K562 (cell line): Measurements from ENCODE around the gene PHTF2. TPM values are rescaled to one million over a fixed set of nuclear protein-coding genes. Genes with fewer than 3 reads are reported as not detected.

Experiments used
- ATAC-seq: fragments of 200-7000 bp; cut with Tn5 transposase; 3 replicates; pipeline ENCODE4 v1.9.1; 2020; ENCODE audit warnings: moderate library complexity
- BruUV-seq: library from RNA; stranded (reverse); fragments of 400-500 nt; replicated peaks from 2 replicates; lab custom pipeline; 2021; lab: Mats Ljungman, UMichigan
- CTCF ChIA-PET: fragments of 300-600 bp; formaldehyde crosslinking; extraction: SDS; loops from one replicate; lab custom pipeline; 2021; ENCODE audit warnings: low intra/inter-chr PET ratio; lab: Yijun Ruan, JAX
- POLR2A ChIA-PET: fragments of 300-600, 350-650 bp; sonication (Branson Sonifier 250); formaldehyde crosslinking; extraction: SDS; loops from one replicate; lab custom pipeline; 2021; ENCODE audit warnings: antibody characterized with exemption, inconsistent platforms; lab: Yijun Ruan, JAX
- DNase-seq, 4 experiments: peaks; one replicate each; pipeline versions ENCODE4 v3.0.0 to v3.0.0-alpha.2; 2011 to 2018; ENCODE audit warnings: low spot score in 3 of 4, mixed read lengths in 3 of 4; ENCODE audit errors: extremely low read depth in 1 of 4
- FAIRE-seq: peaks from 2 replicates; lab custom pipeline; 2011; peaks lifted over from hg19 to GRCh38; lab: Jason Lieb, UNC
- H2AFZ ChIP-seq: 2 replicates; pipeline ENCODE4 v1.6.0; 2011; ENCODE audit warnings: low read depth, low read length, control low read depth, inconsistent platforms
- H3K27ac ChIP-seq: fragments of 200-600 bp; 3 replicates; pipeline ENCODE4 v1.8.0; 2011; ENCODE audit warnings: low read depth, mild to moderate bottlenecking, control low read depth, inconsistent platforms, low read length, moderate library complexity, mixed read lengths; ENCODE audit errors: extremely low read depth
- H3K27me3 ChIP-seq, 2 experiments: fragments of 300-600 bp in 1 of 2; 2 replicates in 1 of 2; 3 replicates in 1 of 2; pipeline versions ENCODE4 v1.6.0 to v1.8.0; 2011; ENCODE audit warnings: inconsistent platforms in 2 of 2, low read length in 2 of 2, mild to moderate bottlenecking in 1 of 2, mixed read lengths in 1 of 2, moderate library complexity in 1 of 2; ENCODE audit not compliant: control insufficient read depth in 2 of 2, insufficient read depth in 2 of 2
- H3K36me3 ChIP-seq: fragments of 300-600 bp; 3 replicates; pipeline ENCODE4 v1.8.0; 2011; ENCODE audit warnings: mild to moderate bottlenecking, low read length, inconsistent platforms; ENCODE audit not compliant: control insufficient read depth, insufficient read depth
- H3K4me1 ChIP-seq, 2 experiments: fragments of 200-600 bp in 1 of 2; replicated peaks in 1 of 2; 2 replicates in 1 of 2; 3 replicates in 1 of 2; pipeline versions ENCODE4 v1.5.1 to v1.8.0; 2011; ENCODE audit warnings: inconsistent platforms in 2 of 2, low read length in 2 of 2, mild to moderate bottlenecking in 1 of 2, mixed read lengths in 1 of 2, moderate library complexity in 1 of 2; ENCODE audit not compliant: control insufficient read depth in 2 of 2, insufficient read depth in 2 of 2
- H3K4me2 ChIP-seq: 2 replicates; pipeline ENCODE4 v1.6.1; 2011; ENCODE audit warnings: low read length, control low read depth, inconsistent platforms, mixed read lengths; ENCODE audit not compliant: insufficient read depth
- H3K4me3 ChIP-seq: fragments of 200-600 bp; sonication (generic), shearing (Covaris generic); 2 replicates; pipeline ENCODE4 v1.5.1; 2016; ENCODE audit warnings: control low read depth, inconsistent platforms
- H3K79me2 ChIP-seq: fragments of 200-600 bp; 3 replicates; pipeline ENCODE4 v1.8.0; 2011; ENCODE audit warnings: low read length, inconsistent platforms; ENCODE audit not compliant: control insufficient read depth, insufficient read depth
- H3K9ac ChIP-seq, 2 experiments: 2 replicates each; pipeline versions ENCODE4 v1.6.0 to v1.6.1; 2011; ENCODE audit warnings: low read depth in 2 of 2, low read length in 2 of 2, control low read depth in 1 of 2, inconsistent platforms in 1 of 2, mild to moderate bottlenecking in 1 of 2, mixed read lengths in 1 of 2; ENCODE audit not compliant: insufficient read depth in 1 of 2
- H3K9me1 ChIP-seq: one replicate; pipeline ENCODE4 v1.6.0; 2011; ENCODE audit warnings: inconsistent platforms, mild to moderate bottlenecking, low read length, moderate library complexity; ENCODE audit not compliant: control insufficient read depth, insufficient read depth
- H3K9me3 ChIP-seq: replicated peaks from 2 replicates; pipeline ENCODE4 v1.5.1; 2011; ENCODE audit warnings: low read depth, low read length, inconsistent platforms; ENCODE audit not compliant: control insufficient read depth, insufficient read depth
- H4K20me1 ChIP-seq: replicated peaks from 2 replicates; pipeline ENCODE4 v1.6.1; 2011; ENCODE audit warnings: low read length, inconsistent platforms, mixed read lengths; ENCODE audit not compliant: control insufficient read depth, insufficient read depth
- CHD1 ChIP-seq: fragments of 200-600 bp; sonication (generic); IDR thresholded peaks from one replicate; pipeline ENCODE4 v1.6.1; 2012; ENCODE audit warnings: mild to moderate bottlenecking, moderate library complexity, low read length, inconsistent platforms
- EZH2 ChIP-seq: IDR thresholded peaks from 2 replicates; pipeline ENCODE4 v1.6.1; 2012; ENCODE audit warnings: low read depth, mild to moderate bottlenecking, inconsistent platforms, low read length, borderline replicate concordance
- PATZ1 ChIP-seq: fragments of 250-450 bp; sonication (Bioruptor Pico); IDR thresholded peaks from 2 replicates; pipeline ENCODE4 v1.5.0; 2020; ENCODE audit warnings: mild to moderate bottlenecking, borderline replicate concordance
- RFX7 ChIP-seq: fragments of 250-450 bp; sonication (Bioruptor Pico); IDR thresholded peaks from 2 replicates; pipeline ENCODE4 v1.5.1; 2021; ENCODE audit warnings: mild to moderate bottlenecking
- ZNF165 ChIP-seq: fragments of 250-450 bp; sonication (Bioruptor Pico); IDR thresholded peaks from 2 replicates; pipeline ENCODE4 v1.4.0; 2020; ENCODE audit warnings: borderline replicate concordance
- WGBS: fragments of 100-300 bp; shearing (Covaris generic); methylation state at CpG from one replicate; pipeline ENCODE4 v1.1.6; 2016; ENCODE audit warnings: low coverage, mixed read lengths; ENCODE audit not compliant: insufficient coverage; ENCODE audit errors: missing lambda C conversion rate; 5-methylcytosine and 5-hydroxymethylcytosine counted together
- in situ Hi-C: fragments of 300-500 bp; cut with MboI; formaldehyde crosslinking; loops from 4 replicates; pipeline ENCODE4 v1.15.0; 2018; ENCODE audit warnings: inconsistent platforms, mixed read lengths
- intact Hi-C: fragments of 100-400 bp; cut with micrococcal nuclease; formaldehyde crosslinking; loops from 2 replicates; pipeline ENCODE4 v1.14.2; 2022
- polyA plus RNA-seq, 8 experiments: library from polyadenylated mRNA; depleted of rRNA in 4 of 8; stranded (reverse) in 5 of 8; unstranded in 3 of 8; fragments of >200 nt; fragmentation: Nextera tagmentation in 2 of 8; fragmentation: Illumina TruSeq in 1 of 8; extraction: Ambion mirVana in 2 of 8; extraction: Trizol in 1 of 8; gene quantifications; 2 replicates each; pipeline versions ENCODE4 v1.2.1 to v1.2.3, GENCODE V29; 2011 to 2014; ENCODE audit warnings: inconsistent platforms in 1 of 8, missing spikeins in 1 of 8
- total RNA-seq, 7 experiments: library from RNA; depleted of rRNA in 6 of 7; stranded (reverse); fragments of >200 nt in 6 of 7; fragmentation: Illumina TruSeq in 2 of 7; extraction: Trizol in 2 of 7; gene quantifications; 2 replicates each; pipeline versions ENCODE4 v1.2.1 to v1.2.3, GENCODE V29; 2011 to 2021; ENCODE audit warnings: low replicate concordance in 1 of 7

Gene PHTF2
- total and polyA plus RNA-seq, 9 of the 15 experiments (the other 6 are each of a cell fraction or from before 2014, with no cell fraction given), result 17.9 to 43.6 (median 25.4) TPM

- intact Hi-C loops, result loop anchor here (5.0 kb wide), 3 partner anchors 72 to 207 kb away; partner anchors contain the start of gene RSBN1L
- DNase-seq (no peak), ATAC-seq (no peak), FAIRE-seq (no peak)
- no peaks in the 10 kb centered on the region for H4K20me1 ChIP-seq
- no peak overlapping the region for H3K27ac ChIP-seq
- H3K9me3 ChIP-seq, result no peaks in the 10 kb centered on the region
- WGBS, result 79% methylated on average over 2 of the region's 2 CpGs
- no peaks in the 10 kb centered on the region for H3K79me2 ChIP-seq
- H3K9me1 ChIP-seq, result no peaks in the 10 kb centered on the region
- BruUV-seq, result no TSS peak
- ChIA-PET POLR2A (no interaction called here), CTCF (no interaction called here)
- peaks cover 29% of the 10 kb centered on the region for H3K36me3 ChIP-seq
- H3K4me1 ChIP-seq, result peaks cover under 1 to 14% of the 10 kb centered on the region in 2 experiments; a peak in 3 of 5 replicates
- TF ChIP-seq RFX7 (CRISPR knock-in tag) (no peak), PATZ1 (no peak)
- no peaks in the 10 kb centered on the region for H3K27me3 ChIP-seq
- H3K4me3 ChIP-seq, result no peak overlapping the region
- in situ Hi-C loops, result no loop called here
- no peak overlapping the region for H2AFZ ChIP-seq
- H3K4me2 ChIP-seq, result no peak overlapping the region
- H3K9ac ChIP-seq, result no peak overlapping the region
These were observed 105.7 kb downstream of the PHTF2 start for GRCh38 chr7:77904252-77904651.

GRCh38 chr7:77907281-77907680, 108.7 kb downstream of the PHTF2 start:
- H3K9me1 ChIP-seq, result no peaks in the 10 kb centered on the region
- H3K9ac ChIP-seq, result no peak overlapping the region
- peaks cover 8 to 14% of the 10 kb centered on the region in 2 experiments for H3K4me1 ChIP-seq
- no TSS peak for BruUV-seq
- H3K27ac ChIP-seq, result no peak overlapping the region
- CTCF ChIA-PET, result no interaction called here
- H3K9me3 ChIP-seq, result no peaks in the 10 kb centered on the region
- H3K4me2 ChIP-seq, result no peak overlapping the region
- no peaks in the 10 kb centered on the region for H3K79me2 ChIP-seq
- H3K27me3 ChIP-seq, result no peaks in the 10 kb centered on the region
- no peak for ATAC-seq
- WGBS, result 63% methylated on average over 2 of the region's 2 CpGs
- H3K36me3 ChIP-seq, result peaks cover 28% of the 10 kb centered on the region
- POLR2A ChIA-PET, result no interaction called here
- H3K4me3 ChIP-seq, result no peak overlapping the region
- in situ Hi-C loops (no loop called here), intact Hi-C loops (no loop called here)
- no peaks in the 10 kb centered on the region for H4K20me1 ChIP-seq
- DNase-seq, result no peak
- no peak overlapping the region for H2AFZ ChIP-seq
- FAIRE-seq, result no peak
- TF ChIP-seq EZH2 (no peak), ZNF165 (CRISPR knock-in tag) (no peak), CHD1 (no peak)
